ENCODE measurements around the gene FBXW11. TPM values are rescaled to one million over a fixed set of nuclear protein-coding genes. Genes with fewer than 3 reads are reported as not detected.

The FBXW11 gene
- total RNA-seq, 1 donor from 2014 or later = 52.5 TPM

GRCh38 chr5:171911152-171911551, 95.3 kb downstream of the FBXW11 start:
- no peak overlapping the region for H3K27ac Mint-ChIP-seq
- H3K4me1 Mint-ChIP-seq (ENCODE audit: unreplicated experiment) = peaks cover 19% of the 10 kb centered on the region
- no peak for DNase-seq (ENCODE audit: extremely low spot score, unreplicated experiment)
- no peaks in the 10 kb centered on the region for H3K9me3 Mint-ChIP-seq
- no peaks in the 10 kb centered on the region for H3K27me3 Mint-ChIP-seq
- H3K36me3 Mint-ChIP-seq = no peaks in the 10 kb centered on the region
- TF ChIP-seq CTCF (conservative IDR thresholded peaks at IDR 0.05) = no peak
- no peak overlapping the region for H3K4me3 Mint-ChIP-seq

- Mint-ChIP-seq H3K4me3 (no peak overlapping the region), H3K36me3 (no peaks in the 10 kb centered on the region), H3K27me3 (no peaks in the 10 kb centered on the region), H3K27ac (no peak overlapping the region), H3K4me1 (ENCODE audit: unreplicated experiment) (peaks cover 25% of the 10 kb centered on the region), H3K9me3 (no peaks in the 10 kb centered on the region)
- DNase-seq (ENCODE audit: extremely low spot score, unreplicated experiment) = no peak
- TF ChIP-seq CTCF (conservative IDR thresholded peaks at IDR 0.05) = no peak
Observed at GRCh38 chr5:171908638-171909037, 97.8 kb downstream of the FBXW11 start.

- no peak for DNase-seq (ENCODE audit: extremely low spot score, unreplicated experiment)
- no peaks in the 10 kb centered on the region for H3K36me3 Mint-ChIP-seq
- H3K4me3 Mint-ChIP-seq = no peak overlapping the region
- peak; percentile 90 for TF ChIP-seq CTCF (conservative IDR thresholded peaks at IDR 0.05)
- no peaks in the 10 kb centered on the region for H3K9me3 Mint-ChIP-seq
- H3K27me3 Mint-ChIP-seq = no peaks in the 10 kb centered on the region
- H3K4me1 Mint-ChIP-seq (ENCODE audit: unreplicated experiment) = peaks cover 20% of the 10 kb centered on the region
- H3K27ac Mint-ChIP-seq = no peak overlapping the region
Observed at GRCh38 chr5:171907725-171908343, 98.6 kb downstream of the FBXW11 start.

GRCh38 chr5:171906703-171907590, 99.5 kb downstream of the FBXW11 start:
- Mint-ChIP-seq H3K4me1 (ENCODE audit: unreplicated experiment) (peaks cover 15% of the 10 kb centered on the region), H3K36me3 (no peaks in the 10 kb centered on the region), H3K27me3 (no peaks in the 10 kb centered on the region), H3K4me3 (no peak overlapping the region), H3K27ac (no peak overlapping the region), H3K9me3 (no peaks in the 10 kb centered on the region)
- no peak for DNase-seq (ENCODE audit: extremely low spot score, unreplicated experiment)
- TF ChIP-seq CTCF (conservative IDR thresholded peaks at IDR 0.05) = no peak

GRCh38 chr5:171906066-171906570, 100.3 kb downstream of the FBXW11 start:
- DNase-seq (ENCODE audit: extremely low spot score, unreplicated experiment) = no peak
- peaks cover 1% of the 10 kb centered on the region for H3K36me3 Mint-ChIP-seq
- H3K9me3 Mint-ChIP-seq = no peaks in the 10 kb centered on the region
- TF ChIP-seq CTCF (conservative IDR thresholded peaks at IDR 0.05) = no peak
- no peaks in the 10 kb centered on the region for H3K27me3 Mint-ChIP-seq
- no peak overlapping the region for H3K4me3 Mint-ChIP-seq
- peaks cover 15% of the 10 kb centered on the region for H3K4me1 Mint-ChIP-seq (ENCODE audit: unreplicated experiment)
- H3K27ac Mint-ChIP-seq = peak overlapping the region; percentile 4
